SK-N-SH treated with all-trans-retinoic acid at 6 μM for 48 hours (cell line): Measurements from ENCODE around the gene MORN4.

Experiments
- CREB5 ChIP-seq: fragments of 250-450 bp; sonication (Bioruptor Pico); IDR thresholded peaks from 2 replicates; pipeline ENCODE4 v1.5.1; 2020; ENCODE audit warnings: low read depth, mild to moderate bottlenecking, moderate library complexity
- CSRNP3 ChIP-seq: fragments of 250-450 bp; sonication (Bioruptor Pico); IDR thresholded peaks from 2 replicates; pipeline ENCODE4 v1.5.1; 2021; ENCODE audit warnings: mild to moderate bottlenecking, moderate library complexity
- ESRRG ChIP-seq: fragments of 250-450 bp; sonication (Bioruptor Pico); IDR thresholded peaks from 2 replicates; pipeline ENCODE4 v1.6.1; 2021; ENCODE audit warnings: mild to moderate bottlenecking
- GLIS3 ChIP-seq: fragments of 250-450 bp; sonication (Bioruptor Pico); IDR thresholded peaks from 2 replicates; pipeline ENCODE4 v1.5.0; 2020; ENCODE audit warnings: mild to moderate bottlenecking, moderate library complexity
- ISL1 ChIP-seq: fragments of 250-450 bp; sonication (Bioruptor Pico); IDR thresholded peaks from 2 replicates; pipeline ENCODE4 v2.1.2; 2022; ENCODE audit warnings: mild to moderate bottlenecking, moderate library complexity
- OSR1 ChIP-seq: fragments of 250-450 bp; sonication (Bioruptor Pico); IDR thresholded peaks from 2 replicates; pipeline ENCODE4 v1.8.0; 2022; ENCODE audit warnings: moderate library complexity, mild to moderate bottlenecking, inconsistent platforms
- PPARA ChIP-seq: fragments of 250-450 bp; sonication (Bioruptor Pico); IDR thresholded peaks from 2 replicates; pipeline ENCODE4 v1.5.0; 2020; ENCODE audit warnings: mild to moderate bottlenecking, borderline replicate concordance
- RARB ChIP-seq: fragments of 250-450 bp; sonication (Bioruptor Pico); IDR thresholded peaks from 2 replicates; pipeline ENCODE4 v1.8.0; 2021; ENCODE audit warnings: mild to moderate bottlenecking, moderate library complexity
- SNAI2 ChIP-seq: fragments of 250-450 bp; sonication (Bioruptor Pico); IDR thresholded peaks from 2 replicates; pipeline ENCODE4 v1.5.0; 2020; ENCODE audit warnings: mild to moderate bottlenecking, moderate library complexity
- TOX ChIP-seq: fragments of 250-450 bp; sonication (Bioruptor Pico); IDR thresholded peaks from 2 replicates; pipeline ENCODE4 v1.8.0; 2021; ENCODE audit warnings: mild to moderate bottlenecking, moderate library complexity, borderline replicate concordance
- TSHZ2 ChIP-seq: fragments of 250-450 bp; sonication (Bioruptor Pico); IDR thresholded peaks from 2 replicates; pipeline ENCODE4 v1.5.0; 2020; ENCODE audit warnings: mild to moderate bottlenecking, moderate library complexity
- ZFP3 ChIP-seq: fragments of 250-450 bp; sonication (Bioruptor Pico); IDR thresholded peaks from 2 replicates; pipeline ENCODE4 v1.5.0; 2020; ENCODE audit warnings: mild to moderate bottlenecking, moderate library complexity
- ZFP30 ChIP-seq: fragments of 450-650 bp; formaldehyde crosslinking; IDR thresholded peaks from 2 replicates; pipeline ENCODE4 v1.5.0; 2022; ENCODE audit warnings: mild to moderate bottlenecking, moderate library complexity

GRCh38 chr10:97597778-97598177 lies 35.5 kb downstream of the MORN4 start:
- TF ChIP-seq ZFP3 (CRISPR knock-in tag) (no peak), SNAI2 (no peak), OSR1 (CRISPR knock-in tag) (no peak), ESRRG (CRISPR knock-in tag) (no peak), CSRNP3 (CRISPR knock-in tag) (no peak), ISL1 (CRISPR knock-in tag) (no peak), ZFP30 (CRISPR knock-in tag) (no peak), TSHZ2 (CRISPR knock-in tag) (no peak), CREB5 (no peak), TOX (CRISPR knock-in tag) (no peak), RARB (CRISPR knock-in tag) (no peak), GLIS3 (CRISPR knock-in tag) (no peak), PPARA (CRISPR knock-in tag) (no peak)
